Neural progenitor cell (in vitro differentiated cells): ENCODE measurements around the gene PRM1. TPM values are rescaled to one million over a fixed set of nuclear protein-coding genes. Genes with fewer than 3 reads are reported as not detected.

ENCODE experiments used
- DNase-seq: peaks from one replicate; pipeline ENCODE4 v3.0.0-alpha.2; 2016; ENCODE audit warnings: low spot score
- H2AFZ ChIP-seq: fragments of 200-600 bp; sonication (generic); replicated peaks from 2 replicates; pipeline ENCODE4 v1.6.1; 2016; ENCODE audit warnings: antibody characterized with exemption
- H3F3A ChIP-seq: fragments of 200-600 bp; sonication (generic); 2 replicates; pipeline ENCODE4 v1.6.1; 2016; ENCODE audit warnings: antibody characterized with exemption, low read depth
- H3K27ac ChIP-seq: fragments of 200-600 bp; sonication (generic); 2 replicates; pipeline ENCODE4 v1.5.1; 2016; ENCODE audit warnings: mild to moderate bottlenecking
- H3K27me3 ChIP-seq: fragments of 200-600 bp; sonication (generic); 2 replicates; pipeline ENCODE4 v1.6.1; 2016; ENCODE audit warnings: mild to moderate bottlenecking, moderate library complexity
- H3K36me3 ChIP-seq: fragments of 200-600 bp; sonication (generic); 2 replicates; pipeline ENCODE4 v1.5.1; 2016
- H3K4me1 ChIP-seq: fragments of 200-600 bp; sonication (generic); 2 replicates; pipeline ENCODE4 v1.6.1; 2016; ENCODE audit warnings: mixed run types
- H3K4me2 ChIP-seq: fragments of 200-600 bp; sonication (generic); 2 replicates; pipeline ENCODE4 v1.6.1; 2016
- H3K4me3 ChIP-seq: fragments of 200-600 bp; sonication (generic); 2 replicates; pipeline ENCODE4 v1.5.1; 2016
- H3K79me2 ChIP-seq: fragments of 200-600 bp; sonication (generic); 2 replicates; pipeline ENCODE4 v1.6.1; 2016; ENCODE audit warnings: low read depth
- H3K9ac ChIP-seq: fragments of 200-600 bp; sonication (generic); 2 replicates; pipeline ENCODE4 v1.6.1; 2016
- H3K9me3 ChIP-seq: fragments of 200-600 bp; sonication (generic); 2 replicates; pipeline ENCODE4 v1.5.1; 2016; ENCODE audit warnings: low read depth
- H4K20me1 ChIP-seq: fragments of 200-600 bp; sonication (generic); 2 replicates; pipeline ENCODE4 v1.6.1; 2016; ENCODE audit warnings: low read depth
- H3K27ac Mint-ChIP-seq: 3 replicates; pipeline ENCODE4 v1.8.0; 2021; ENCODE audit warnings: mixed read lengths
- H3K27me3 Mint-ChIP-seq: 2 replicates; pipeline ENCODE4 v1.8.0; 2022; ENCODE audit warnings: low read depth, mild to moderate bottlenecking, inconsistent platforms, moderate library complexity, mixed read lengths; ENCODE audit not compliant: insufficient read depth
- H3K36me3 Mint-ChIP-seq: 3 replicates; pipeline ENCODE4 v1.8.0; 2021; ENCODE audit warnings: mixed read lengths
- H3K4me1 Mint-ChIP-seq: 3 replicates; pipeline ENCODE4 v1.8.0; 2021; ENCODE audit warnings: mixed read lengths
- H3K4me3 Mint-ChIP-seq: 3 replicates; pipeline ENCODE4 v1.8.0; 2021; ENCODE audit warnings: mild to moderate bottlenecking, moderate library complexity, mixed read lengths
- H3K9me3 Mint-ChIP-seq: 3 replicates; pipeline ENCODE4 v1.8.0; 2020; ENCODE audit warnings: mixed read lengths
- EZH2 ChIP-seq: fragments of 200-600 bp; sonication (generic); IDR thresholded peaks from 2 replicates; pipeline ENCODE4 v1.6.1; 2017; ENCODE audit warnings: antibody characterized with exemption, mild to moderate bottlenecking, moderate library complexity
- EZH2phosphoT487 ChIP-seq: fragments of 200-600 bp; sonication (generic); IDR thresholded peaks from 2 replicates; pipeline ENCODE4 v1.6.1; 2017; ENCODE audit warnings: antibody characterized with exemption
- total RNA-seq: library from RNA; depleted of rRNA; stranded (reverse); fragments of >200 nt; gene quantifications from 2 replicates; pipeline ENCODE4 v1.2.3, GENCODE V29; 2015; ENCODE audit warnings: low replicate concordance
- TF ChIP-seq, protein P1 (sequence below): fragments of 200-600 bp; sonication (generic); IDR thresholded peaks from 2 replicates; pipeline ENCODE4 v1.5.1; 2017; ENCODE audit warnings: antibody characterized with exemption, mild to moderate bottlenecking

Gene PRM1
- total RNA-seq, 1 donor from 2014 or later: not detected

GRCh38 chr16:11251525-11252481, 29.3 kb downstream of the PRM1 start:
- H3K4me3 Mint-ChIP-seq: no peak overlapping the region
- H3F3A ChIP-seq: peaks cover 1% of the 10 kb centered on the region
- H3K9me3 ChIP-seq: no peaks in the 10 kb centered on the region
- no peak for DNase-seq
- peaks cover 6% of the 10 kb centered on the region for H3K4me1 ChIP-seq
- H3K4me3 ChIP-seq: no peak overlapping the region
- TF ChIP-seq EZH2 (no peak), EZH2phosphoT487 (no peak)
- TF ChIP-seq, protein P1, sequence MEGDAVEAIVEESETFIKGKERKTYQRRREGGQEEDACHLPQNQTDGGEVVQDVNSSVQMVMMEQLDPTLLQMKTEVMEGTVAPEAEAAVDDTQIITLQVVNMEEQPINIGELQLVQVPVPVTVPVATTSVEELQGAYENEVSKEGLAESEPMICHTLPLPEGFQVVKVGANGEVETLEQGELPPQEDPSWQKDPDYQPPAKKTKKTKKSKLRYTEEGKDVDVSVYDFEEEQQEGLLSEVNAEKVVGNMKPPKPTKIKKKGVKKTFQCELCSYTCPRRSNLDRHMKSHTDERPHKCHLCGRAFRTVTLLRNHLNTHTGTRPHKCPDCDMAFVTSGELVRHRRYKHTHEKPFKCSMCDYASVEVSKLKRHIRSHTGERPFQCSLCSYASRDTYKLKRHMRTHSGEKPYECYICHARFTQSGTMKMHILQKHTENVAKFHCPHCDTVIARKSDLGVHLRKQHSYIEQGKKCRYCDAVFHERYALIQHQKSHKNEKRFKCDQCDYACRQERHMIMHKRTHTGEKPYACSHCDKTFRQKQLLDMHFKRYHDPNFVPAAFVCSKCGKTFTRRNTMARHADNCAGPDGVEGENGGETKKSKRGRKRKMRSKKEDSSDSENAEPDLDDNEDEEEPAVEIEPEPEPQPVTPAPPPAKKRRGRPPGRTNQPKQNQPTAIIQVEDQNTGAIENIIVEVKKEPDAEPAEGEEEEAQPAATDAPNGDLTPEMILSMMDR: no peak
- no peak overlapping the region for H2AFZ ChIP-seq
- H3K27ac ChIP-seq: no peak overlapping the region
- peaks cover 5% of the 10 kb centered on the region for H3K4me1 Mint-ChIP-seq
- no peaks in the 10 kb centered on the region for H3K9me3 Mint-ChIP-seq
- no peaks in the 10 kb centered on the region for H3K79me2 ChIP-seq
- H3K27ac Mint-ChIP-seq: no peak overlapping the region
- H3K27me3 Mint-ChIP-seq: peaks cover 8% of the 10 kb centered on the region
- H3K9ac ChIP-seq: no peak overlapping the region
- peaks cover 25% of the 10 kb centered on the region for H3K27me3 ChIP-seq
- peaks cover 15% of the 10 kb centered on the region for H4K20me1 ChIP-seq
- H3K36me3 Mint-ChIP-seq: no peaks in the 10 kb centered on the region
- no peaks in the 10 kb centered on the region for H3K36me3 ChIP-seq
- no peak overlapping the region for H3K4me2 ChIP-seq

DNA sequence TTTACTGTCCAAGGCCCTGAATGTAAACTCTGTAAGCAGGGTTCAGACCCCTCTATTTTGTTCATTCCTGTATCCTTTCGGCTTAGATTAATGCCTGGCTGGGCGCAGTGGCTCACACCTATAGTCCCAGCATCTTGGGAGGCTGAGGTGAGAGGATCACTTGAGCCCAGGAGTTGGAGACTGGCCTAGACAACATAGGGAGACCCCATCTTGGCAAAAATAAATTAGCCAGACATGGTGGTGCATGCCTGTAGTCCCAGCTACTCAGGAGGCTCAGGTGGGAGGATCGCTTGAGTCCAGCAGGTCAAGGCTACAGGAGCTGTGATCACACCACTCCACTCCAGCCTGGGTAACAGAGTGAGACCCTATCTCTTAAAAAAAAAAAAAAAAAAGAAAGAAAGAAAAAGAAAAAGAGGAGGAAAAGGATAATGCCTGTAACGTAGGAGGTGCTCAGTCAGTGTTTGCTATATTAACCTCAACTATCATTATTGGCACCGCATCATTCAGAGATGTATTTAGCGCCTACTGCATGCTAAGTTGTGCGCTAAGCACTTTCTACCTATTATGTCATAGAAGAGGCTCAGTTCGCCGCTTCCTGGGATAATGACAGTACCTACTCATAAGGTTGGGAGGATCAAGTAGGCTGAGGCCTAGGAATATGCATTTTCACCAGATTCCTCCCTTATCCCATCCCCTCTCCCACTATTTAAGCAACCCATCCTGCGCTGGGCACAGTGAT, 30.2 kb downstream of the PRM1 start:
- no peaks in the 10 kb centered on the region for H3K36me3 Mint-ChIP-seq
- no peak overlapping the region for H3K27ac ChIP-seq
- no peak overlapping the region for H3K27ac Mint-ChIP-seq

GRCh38 chr16:11250091-11250785, 30.9 kb downstream of the PRM1 start:
- Histone ChIP-seq H3K9ac (no peak overlapping the region), H3K4me2 (no peak overlapping the region), H3K9me3 (no peaks in the 10 kb centered on the region), H3F3A (no peaks in the 10 kb centered on the region), H3K27ac (no peak overlapping the region), H4K20me1 (peaks cover 15% of the 10 kb centered on the region), H3K27me3 (peaks cover 19% of the 10 kb centered on the region), H2AFZ (no peak overlapping the region), H3K36me3 (no peaks in the 10 kb centered on the region), H3K79me2 (no peaks in the 10 kb centered on the region), H3K4me3 (no peak overlapping the region), H3K4me1 (peaks cover 6% of the 10 kb centered on the region)
- Mint-ChIP-seq H3K4me3 (no peak overlapping the region), H3K36me3 (no peaks in the 10 kb centered on the region), H3K27me3 (peaks cover 8% of the 10 kb centered on the region), H3K27ac (no peak overlapping the region), H3K9me3 (no peaks in the 10 kb centered on the region), H3K4me1 (peaks cover 5% of the 10 kb centered on the region)
- DNase-seq: no peak
- TF ChIP-seq EZH2: no peak
- TF ChIP-seq, protein P1: no peak
- no peak for TF ChIP-seq EZH2phosphoT487

More for the DNA sequence above, 30.2 kb downstream of the PRM1 start:
- Histone ChIP-seq H3K79me2 (no peaks in the 10 kb centered on the region), H3F3A (no peaks in the 10 kb centered on the region), H4K20me1 (peaks cover 15% of the 10 kb centered on the region), H3K9me3 (no peaks in the 10 kb centered on the region), H3K27me3 (peaks cover 22% of the 10 kb centered on the region), H3K4me3 (no peak overlapping the region), H3K4me1 (peaks cover 6% of the 10 kb centered on the region), H3K4me2 (no peak overlapping the region), H2AFZ (no peak overlapping the region), H3K9ac (no peak overlapping the region), H3K36me3 (no peaks in the 10 kb centered on the region)
- no peak for TF ChIP-seq EZH2phosphoT487
- TF ChIP-seq, protein P1: no peak
- no peak for TF ChIP-seq EZH2
- no peaks in the 10 kb centered on the region for H3K9me3 Mint-ChIP-seq
- H3K4me3 Mint-ChIP-seq: no peak overlapping the region
- H3K4me1 Mint-ChIP-seq: peaks cover 5% of the 10 kb centered on the region
- no peak for DNase-seq
- peaks cover 8% of the 10 kb centered on the region for H3K27me3 Mint-ChIP-seq
